NCI-H524 (cell line): ENCODE data around the gene ALOX15B.
"Not testable (repeated sequence)": the region's sequence is repeated elsewhere in the genome, so short reads cannot be mapped to it uniquely, and the experiment has no call there.

Experiments
- DNase-seq, 2 experiments: peaks; one replicate each; lab custom pipeline; 2025; lab: John Stamatoyannopoulos, UW

ALOX15B gene

DNA sequence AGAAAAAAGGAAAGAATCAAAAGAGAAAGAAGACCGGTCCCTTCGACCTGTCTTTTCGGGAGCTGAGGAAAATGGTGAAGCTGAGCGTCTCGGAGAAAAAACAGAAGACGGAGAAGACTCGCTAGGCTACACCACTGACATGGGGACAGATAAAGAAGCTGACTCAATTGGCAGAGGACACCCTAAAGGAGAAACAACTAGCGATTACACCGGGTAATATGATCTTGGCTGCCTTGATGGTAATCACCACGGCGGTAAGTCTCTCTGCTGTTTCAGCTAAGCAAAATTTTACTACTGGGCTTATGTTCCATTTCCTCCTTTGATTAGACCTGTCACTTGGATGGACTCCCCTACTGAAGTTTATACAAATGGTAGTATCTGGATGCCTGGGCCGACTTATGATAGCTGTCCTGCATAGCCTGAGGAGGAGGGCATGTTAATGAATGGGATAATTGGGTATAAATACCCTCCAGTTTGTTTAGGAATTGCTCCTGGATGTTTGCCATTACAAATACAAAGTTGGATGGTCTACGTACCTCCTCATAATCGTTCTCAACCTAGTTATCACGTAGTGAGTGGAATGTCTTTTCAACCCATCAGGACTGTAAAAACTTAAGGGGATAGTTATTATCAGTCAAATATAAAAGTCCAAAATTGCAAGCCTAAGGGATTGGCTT lies 24.1 kb downstream of the ALOX15B start:
- DNase-seq, result no peak

GRCh38 chr17:8063761-8064534 lies 25.1 kb downstream of the ALOX15B start:
- DNase-seq, result no peak

DNA sequence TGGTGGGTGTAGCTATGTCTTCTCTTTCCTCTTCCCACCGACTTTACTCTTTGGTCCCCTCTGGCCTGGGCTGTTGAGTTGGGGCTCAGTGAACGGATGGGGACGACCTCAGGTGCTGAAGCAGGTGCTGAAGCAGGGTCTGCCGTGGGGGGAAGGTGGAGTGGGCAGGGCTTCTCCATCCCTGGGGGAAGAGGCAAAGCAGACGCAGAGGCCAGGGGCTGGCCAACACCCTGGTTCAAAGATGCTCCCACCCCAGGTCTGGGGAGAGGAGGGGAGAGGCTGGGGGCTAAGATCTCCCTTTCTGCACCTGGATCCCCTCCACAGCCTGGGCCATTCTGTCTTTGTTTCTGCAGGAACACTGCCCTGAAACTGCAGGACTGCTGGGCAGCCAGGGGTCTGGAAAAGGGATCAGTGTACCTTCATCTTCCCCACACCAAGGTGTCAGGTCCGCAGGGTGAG lies 25.7 kb downstream of the ALOX15B start:
- DNase-seq, result no peak

GRCh38 chr17:8066841-8067775 lies 28.2 kb downstream of the ALOX15B start:
- DNase-seq, result no peak

- DNase-seq, result no peak
Measured at GRCh38 chr17:8067806-8068205, 28.9 kb downstream of the ALOX15B start.

DNA sequence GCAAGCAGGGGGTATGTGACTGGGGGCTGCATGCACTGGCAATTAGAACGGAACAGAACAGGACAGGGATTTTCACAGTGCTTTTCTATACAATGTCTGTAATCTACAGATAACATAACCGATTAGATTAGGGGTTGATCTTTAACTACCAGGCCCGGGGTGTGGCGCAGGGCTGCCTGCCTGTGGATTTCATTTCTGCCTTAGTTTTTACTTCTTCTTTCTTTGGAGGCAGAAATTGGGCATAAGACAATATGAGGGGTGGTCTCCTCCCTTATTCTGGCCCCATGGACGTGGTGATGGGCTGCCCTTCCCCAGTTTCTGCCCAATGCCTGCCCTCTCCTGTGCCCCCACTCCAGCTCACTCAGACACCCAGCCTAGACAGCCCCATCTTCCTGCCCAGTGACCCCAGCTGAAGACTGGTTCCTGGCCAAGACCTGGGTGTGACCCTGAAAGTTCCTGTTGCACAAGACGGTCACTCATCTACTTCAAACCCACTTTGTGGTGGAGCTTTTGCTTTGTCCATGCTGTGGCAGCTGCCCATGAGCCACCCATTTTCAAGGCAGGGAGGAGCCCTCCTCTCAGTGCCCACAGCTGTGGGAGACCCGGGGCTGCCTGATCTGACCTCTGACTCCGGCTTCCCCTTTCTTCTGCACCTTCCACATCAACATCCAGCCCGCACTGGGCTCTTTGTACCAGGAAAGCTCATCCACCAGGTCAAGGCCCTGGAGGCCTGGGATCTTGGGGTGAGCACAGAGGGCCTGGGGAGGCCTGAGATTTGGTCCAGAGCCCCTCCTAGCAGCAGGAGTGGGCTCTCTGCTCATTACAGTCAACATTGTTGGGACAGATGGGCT lies 30.1 kb downstream of the ALOX15B start:
- no peak for DNase-seq

GRCh38 chr17:8069587-8069860 lies 30.7 kb downstream of the ALOX15B start:
- DNase-seq, result peak in 1 of 2 experiments; percentile 26

DNA sequence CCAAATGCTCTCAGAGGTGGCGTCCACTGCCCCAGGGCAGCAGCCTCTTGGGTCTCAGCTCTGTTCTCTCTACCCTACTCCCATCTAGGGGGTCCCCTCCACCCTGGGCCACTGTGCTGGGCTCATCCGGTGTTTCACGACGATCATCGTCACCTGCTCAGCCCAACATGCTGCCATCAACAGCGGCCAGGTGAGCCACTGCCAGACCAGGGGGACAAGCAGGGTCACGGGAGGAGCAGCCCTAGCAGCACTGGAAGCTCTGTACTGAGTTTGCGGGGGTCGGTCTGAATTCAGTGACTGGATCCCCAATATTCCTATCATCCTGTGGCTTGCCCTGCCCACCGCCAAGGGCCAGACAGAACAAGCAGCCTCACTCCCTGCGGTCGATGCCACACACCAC lies 32.6 kb downstream of the ALOX15B start:
- no peak for DNase-seq

- DNase-seq, result no peak
Measured at GRCh38 chr17:8072341-8072728, 33.5 kb downstream of the ALOX15B start.

DNA sequence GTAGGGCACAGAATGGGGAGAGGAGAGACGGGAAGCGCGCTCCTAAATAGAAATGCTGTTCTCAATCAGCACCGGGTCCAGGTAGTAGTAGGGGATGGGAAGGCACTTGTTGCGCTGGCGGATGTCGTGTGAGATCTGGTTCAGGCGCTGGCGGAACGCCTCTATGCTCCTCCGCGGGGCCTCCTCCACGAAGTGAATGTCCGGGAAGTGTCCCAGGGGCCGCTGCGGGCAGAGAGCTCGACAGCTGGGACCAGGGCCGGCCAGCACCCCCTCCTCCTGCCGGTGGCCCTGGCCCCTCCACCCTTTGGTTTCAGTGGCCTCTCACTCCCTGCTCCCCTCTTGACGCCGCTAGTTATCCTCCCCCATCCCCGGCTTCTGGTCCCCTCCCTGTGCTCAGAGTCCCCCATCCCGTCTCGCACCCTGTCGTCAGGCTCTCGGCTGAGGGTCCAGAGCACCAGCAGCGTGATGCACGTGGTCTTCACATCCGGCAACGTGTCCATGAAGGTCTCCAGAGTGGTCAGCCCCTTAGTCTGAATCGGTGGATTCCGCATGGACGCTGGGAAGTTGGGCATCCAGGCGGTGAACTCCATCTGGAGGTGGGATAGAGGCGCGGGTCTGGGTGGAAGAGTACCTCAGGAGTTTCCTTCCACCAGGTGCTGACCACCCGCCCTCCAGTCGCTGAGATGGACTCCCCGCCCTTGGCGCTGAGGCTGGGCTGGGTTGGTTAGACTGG lies 34.0 kb downstream of the ALOX15B start:
- no peak for DNase-seq

- DNase-seq, result peak; percentile 9 to 54
Measured at GRCh38 chr17:8073627-8074484, 35.0 kb downstream of the ALOX15B start.

DNA sequence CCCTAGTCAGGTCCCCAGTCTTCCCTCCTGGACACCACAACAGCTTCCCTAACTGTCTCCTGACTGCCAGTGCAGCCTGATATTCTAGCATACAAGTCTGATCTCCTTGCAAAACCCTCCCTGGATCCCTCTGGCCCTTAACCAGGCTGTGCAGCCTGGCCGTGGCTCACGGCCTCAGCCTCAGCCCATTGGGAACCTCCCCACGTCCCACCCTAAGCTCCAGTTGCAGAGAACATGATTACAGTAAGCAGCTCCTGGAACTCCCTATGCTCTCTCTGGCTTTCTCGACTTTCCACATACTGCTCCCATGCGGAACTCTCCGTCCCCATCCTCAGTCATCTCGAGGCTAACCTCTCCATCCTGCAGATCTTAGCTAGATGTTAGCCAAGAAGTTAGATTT lies 35.7 kb downstream of the ALOX15B start:
- no peak for DNase-seq

DNA sequence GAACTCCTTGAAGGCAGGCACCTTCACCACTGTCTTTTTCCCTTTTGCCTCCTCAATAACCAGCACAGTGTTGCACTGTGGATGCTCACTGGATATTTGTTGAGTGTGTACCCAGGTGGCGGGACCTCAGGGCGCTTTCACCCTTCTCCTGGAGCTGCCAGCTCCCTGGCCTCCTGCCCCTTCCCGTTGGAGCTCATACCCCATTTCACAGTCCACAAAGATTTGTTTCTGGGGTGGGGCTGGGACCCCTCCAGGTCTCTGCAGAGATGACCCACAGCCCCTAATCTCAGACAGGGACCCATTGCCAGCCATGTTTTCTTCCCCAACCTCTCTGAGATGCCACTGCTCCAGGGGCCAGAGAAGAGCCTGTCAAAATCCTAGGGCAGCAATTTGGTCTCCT lies 36.2 kb downstream of the ALOX15B start:
- DNase-seq, result no peak

GRCh38 chr17:8075574-8076342 lies 36.9 kb downstream of the ALOX15B start:
- DNase-seq, result no peak

DNA sequence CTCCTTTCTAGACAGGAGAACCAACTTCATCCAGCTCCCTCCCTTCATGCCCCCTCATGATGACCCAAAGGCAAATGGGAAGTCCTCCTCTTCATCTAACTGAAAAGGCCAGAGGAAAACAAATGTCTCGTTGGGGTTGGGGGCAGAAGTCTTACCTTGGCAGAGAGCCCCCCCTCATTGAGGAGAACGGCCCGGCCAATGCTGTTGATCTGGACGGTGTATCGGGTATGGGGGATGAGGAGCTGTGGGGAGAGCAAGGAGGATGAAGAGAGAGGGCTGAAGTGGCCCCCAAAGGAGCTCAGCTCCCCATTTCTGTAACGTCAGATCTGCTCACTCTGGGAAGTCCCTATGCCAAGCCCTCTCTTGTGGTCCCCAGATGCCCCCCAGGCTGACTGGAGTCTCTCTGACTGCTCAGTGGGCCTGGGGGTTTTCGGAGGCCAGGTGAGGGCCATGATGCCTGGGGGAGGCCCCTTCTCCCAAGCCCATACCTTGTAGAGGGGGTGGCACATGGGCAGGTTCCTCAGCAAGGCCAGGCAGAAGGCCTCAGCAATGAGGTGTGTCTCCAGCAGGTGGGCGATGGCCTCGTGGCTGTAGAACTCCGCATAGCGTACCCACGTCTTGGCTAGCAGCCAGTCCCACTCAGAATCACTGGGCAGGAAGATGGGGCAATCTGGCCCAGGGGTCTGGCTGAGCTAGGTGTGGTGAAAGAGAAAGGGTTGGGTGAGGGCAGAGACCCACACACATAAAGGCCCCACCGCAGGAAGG lies 37.8 kb downstream of the ALOX15B start:
- DNase-seq, result no peak

DNA sequence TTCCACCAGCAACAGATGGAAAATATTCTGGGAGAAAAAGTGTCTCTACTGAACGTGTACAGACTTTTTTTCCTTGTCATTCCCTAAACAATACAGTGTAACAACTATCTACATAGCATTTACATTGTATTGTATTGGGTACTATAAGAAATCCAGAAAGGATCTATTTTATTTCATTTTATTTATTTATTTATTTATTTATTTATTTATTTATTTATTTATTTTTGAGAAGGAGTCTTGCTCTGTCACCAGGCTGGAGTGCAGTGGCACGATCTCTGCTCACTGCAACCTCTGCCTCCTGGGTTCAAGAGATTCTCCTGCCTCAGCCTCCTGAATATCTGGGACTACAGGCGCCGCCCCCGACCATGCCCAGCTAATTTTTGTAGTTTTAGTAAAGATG lies 39.1 kb downstream of the ALOX15B start:
- DNase-seq, result not testable (repeated sequence)

DNA sequence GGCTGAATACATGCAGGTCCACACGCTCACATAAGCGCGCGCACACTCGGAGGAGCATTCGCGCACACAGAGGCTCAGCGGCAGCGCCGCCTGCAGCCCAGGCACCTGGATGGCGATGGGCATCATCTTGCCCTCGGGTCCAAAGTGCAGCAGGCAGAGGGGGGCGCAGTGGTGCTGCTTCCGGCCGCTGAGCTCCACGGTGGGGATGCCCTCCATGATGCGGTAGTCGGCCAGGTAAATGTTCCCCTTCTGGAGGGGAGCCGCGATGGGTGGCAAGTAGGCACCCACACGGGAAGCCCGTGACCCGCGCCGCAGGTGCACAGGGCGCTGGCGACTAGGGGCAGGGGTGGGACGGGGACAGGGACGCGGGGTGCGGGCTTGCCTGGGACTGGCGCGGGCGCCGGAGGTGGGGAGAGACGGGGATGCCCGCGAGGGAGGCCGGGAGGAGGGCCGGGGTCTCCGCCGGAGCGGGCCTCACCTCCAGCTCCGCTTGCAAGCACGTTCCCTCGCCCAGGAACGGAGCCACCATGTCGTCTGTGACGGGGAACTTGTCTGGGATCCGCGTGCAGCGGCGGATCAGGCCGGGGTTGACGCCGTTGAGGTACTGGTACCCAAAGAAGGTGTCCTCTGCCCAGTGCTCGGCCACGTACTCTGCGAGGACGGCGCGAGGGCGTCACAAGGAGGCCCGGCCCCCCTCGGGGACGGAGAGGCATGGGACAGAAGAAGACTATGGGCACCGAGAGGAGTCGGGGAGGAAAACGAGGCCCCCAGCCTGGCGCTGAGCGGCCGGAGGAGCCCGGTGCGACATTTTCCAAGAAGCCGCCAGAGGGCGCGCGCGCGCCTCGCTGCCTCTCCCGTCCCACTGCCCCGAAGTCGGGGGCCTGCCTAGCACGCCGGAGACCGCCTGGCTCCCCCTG lies 40.7 kb downstream of the ALOX15B start:
- DNase-seq, result peak; percentile 27 to 72
